Panc1 (cell line): Measurements from ENCODE around the gene IQCH.
"Not testable (repeated sequence)": the region's sequence is repeated elsewhere in the genome, so short reads cannot be mapped to it uniquely, and the experiment has no call there.

Experiments
- CTCF ChIP-seq: fragments of 450-650 bp; IDR thresholded peaks from 2 replicates; pipeline ENCODE4 v1.5.1; 2017; ENCODE audit warnings: mild to moderate bottlenecking
- POLR2AphosphoS5 ChIP-seq: IDR thresholded peaks from 2 replicates; pipeline ENCODE4 v1.6.1; 2012; ENCODE audit warnings: mild to moderate bottlenecking, low read depth, low read length, moderate library complexity

GRCh38 chr15:67286400-67286799 is 31.8 kb downstream of the IQCH start:
- not testable (repeated sequence) for TF ChIP-seq CTCF, POLR2AphosphoS5
